Thyroid gland (tissue), 4 donors: ENCODE results near the gene AMACR. TPM values are rescaled to one million over a fixed set of nuclear protein-coding genes. Genes with fewer than 3 reads are reported as not detected.

ENCODE experiments used
- DNase-seq, 2 donors: peaks; one replicate each; pipeline ENCODE4 v3.0.0-alpha.2; 2019
- H3K27ac ChIP-seq, 3 donors: fragments of 200-600 bp; sonication (generic); 1 replicate in 2 of 3; 2 replicates in 1 of 3; pipeline ENCODE4 v1.5.1; 2016 to 2019; ENCODE audit warnings: mild to moderate bottlenecking in 1 of 3, moderate library complexity in 1 of 3
- H3K27me3 ChIP-seq: fragments of 200-600 bp; sonication (generic); one replicate; pipeline ENCODE4 v1.5.1; 2019
- H3K36me3 ChIP-seq, 2 donors: fragments of 200-600 bp; sonication (generic); one replicate each; pipeline ENCODE4 v1.5.1; 2016 to 2019
- H3K4me1 ChIP-seq, 2 donors: fragments of 200-600 bp; sonication (generic); one replicate each; pipeline ENCODE4 v1.5.1; 2017 to 2019
- H3K4me3 ChIP-seq, 3 donors: fragments of 200-600 bp; sonication (generic); replicated peaks in 1 of 3; 1 replicate in 2 of 3; 2 replicates in 1 of 3; pipeline ENCODE4 v1.5.1; 2016; ENCODE audit warnings: mild to moderate bottlenecking in 1 of 3
- H3K9me3 ChIP-seq: fragments of 200-600 bp; sonication (generic); one replicate; pipeline ENCODE4 v1.5.1; 2017
- POLR2A ChIP-seq, 2 donors: fragments of 450-650 bp; IDR thresholded peaks; one replicate each; pipeline ENCODE4 v1.6.1; 2017; ENCODE audit warnings: antibody characterized with exemption in 2 of 2, mild to moderate bottlenecking in 2 of 2, moderate library complexity in 1 of 2
- WGBS, 2 donors: methylation state at CpG; one replicate each; pipeline ENCODE4 v1.1.5; 2017; 5-methylcytosine and 5-hydroxymethylcytosine counted together
- intact Hi-C: fragments of 100-400 bp; cut with DNase I; formaldehyde crosslinking; loops from one replicate; pipeline ENCODE4 v1.15.1; 2023
- total RNA-seq, 4 donors: library from RNA; depleted of rRNA; stranded (reverse); fragments of >200 nt; gene quantifications; one replicate each; pipeline ENCODE4 v1.2.3, GENCODE V29; 2016
- TF ChIP-seq, protein P1 (sequence below), 6 experiments: fragments of 200-600 bp in 3 of 6; fragments of 450-650 bp in 3 of 6; sonication (generic) in 3 of 6; IDR thresholded peaks; one replicate each; pipeline ENCODE4 v1.5.1; 2016 to 2019; ENCODE audit warnings: antibody characterized with exemption in 6 of 6, mild to moderate bottlenecking in 2 of 6, inconsistent platforms in 1 of 6, moderate library complexity in 1 of 6

AMACR gene
- total RNA-seq, 4 donors from 2014 or later: 10.6 to 17.9 (median 13.5) TPM

- Histone ChIP-seq H3K4me1 (peaks cover 4 to 16% of the 10 kb centered on the region in 2 donors), H3K36me3 (no peaks in the 10 kb centered on the region), H3K9me3 (no peaks in the 10 kb centered on the region), H3K4me3 (no peak overlapping the region), H3K27me3 (no peaks in the 10 kb centered on the region), H3K27ac (no peak overlapping the region)
- WGBS, 2 donors: 89 to 90% methylated on average over 1 of the region's 1 CpG
- no peak for TF ChIP-seq POLR2A (IDR thresholded peaks at IDR 0.05)
- TF ChIP-seq, protein P1, sequence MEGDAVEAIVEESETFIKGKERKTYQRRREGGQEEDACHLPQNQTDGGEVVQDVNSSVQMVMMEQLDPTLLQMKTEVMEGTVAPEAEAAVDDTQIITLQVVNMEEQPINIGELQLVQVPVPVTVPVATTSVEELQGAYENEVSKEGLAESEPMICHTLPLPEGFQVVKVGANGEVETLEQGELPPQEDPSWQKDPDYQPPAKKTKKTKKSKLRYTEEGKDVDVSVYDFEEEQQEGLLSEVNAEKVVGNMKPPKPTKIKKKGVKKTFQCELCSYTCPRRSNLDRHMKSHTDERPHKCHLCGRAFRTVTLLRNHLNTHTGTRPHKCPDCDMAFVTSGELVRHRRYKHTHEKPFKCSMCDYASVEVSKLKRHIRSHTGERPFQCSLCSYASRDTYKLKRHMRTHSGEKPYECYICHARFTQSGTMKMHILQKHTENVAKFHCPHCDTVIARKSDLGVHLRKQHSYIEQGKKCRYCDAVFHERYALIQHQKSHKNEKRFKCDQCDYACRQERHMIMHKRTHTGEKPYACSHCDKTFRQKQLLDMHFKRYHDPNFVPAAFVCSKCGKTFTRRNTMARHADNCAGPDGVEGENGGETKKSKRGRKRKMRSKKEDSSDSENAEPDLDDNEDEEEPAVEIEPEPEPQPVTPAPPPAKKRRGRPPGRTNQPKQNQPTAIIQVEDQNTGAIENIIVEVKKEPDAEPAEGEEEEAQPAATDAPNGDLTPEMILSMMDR (IDR thresholded peaks at IDR 0.05): no peak
- DNase-seq: no peak
- intact Hi-C loops: no loop called here
These were observed 1.8 kb upstream of the AMACR start for GRCh38 chr5:34009610-34010009.

DNA sequence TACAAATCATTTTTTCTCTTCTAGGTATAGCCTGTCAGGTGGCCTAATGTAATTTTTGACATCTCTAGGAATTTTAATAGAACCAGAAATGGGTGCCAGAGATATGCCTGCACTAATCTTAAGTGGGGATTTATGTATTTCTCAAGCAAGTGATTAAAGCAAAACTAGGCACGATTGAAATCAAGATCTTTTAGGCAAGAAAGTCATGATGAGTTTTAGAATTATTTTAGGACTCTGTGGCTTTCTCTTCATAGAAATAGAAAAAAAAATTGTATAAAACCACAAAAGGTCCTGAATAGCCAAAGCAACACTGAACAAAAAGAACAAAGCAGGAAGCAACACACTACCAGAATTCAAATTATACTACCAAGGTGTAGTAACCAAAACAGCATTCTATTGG lies 952 bp upstream of the AMACR start:
- TF ChIP-seq, protein P1 (IDR thresholded peaks at IDR 0.05): no peak
- Histone ChIP-seq H3K4me3 (peak overlapping the region in 2 of 3 donors; percentile 53 to 87), H3K4me1 (peaks cover 4 to 16% of the 10 kb centered on the region in 2 donors), H3K27me3 (no peaks in the 10 kb centered on the region), H3K36me3 (no peaks in the 10 kb centered on the region), H3K9me3 (no peaks in the 10 kb centered on the region), H3K27ac (peak overlapping the region; percentile 89 to 94 (median 89))
- WGBS, 2 donors: 27 to 37% methylated on average over 1 of the region's 1 CpG
- no peak for DNase-seq
- intact Hi-C loops: no loop called here

- H3K36me3 ChIP-seq: no peaks in the 10 kb centered on the region
- H3K9me3 ChIP-seq: no peaks in the 10 kb centered on the region
- TF ChIP-seq POLR2A (IDR thresholded peaks at IDR 0.05): no peak
- TF ChIP-seq, protein P1 (IDR thresholded peaks at IDR 0.05): no peak
- intact Hi-C loops: no loop called here
- H3K4me1 ChIP-seq: peaks cover 4 to 13% of the 10 kb centered on the region in 2 donors
- H3K27me3 ChIP-seq: no peaks in the 10 kb centered on the region
- H3K27ac ChIP-seq: peak overlapping the region; percentile 85 to 94 (median 89)
- peak overlapping the region; percentile 14 to 61 (median 53) for H3K4me3 ChIP-seq
- DNase-seq: peak; percentile 8 to 15
- WGBS, 2 donors: 8 to 9% methylated on average over 11 of the region's 11 CpGs
These were observed 639 bp downstream of the AMACR start for GRCh38 chr5:34007201-34007620.

- Histone ChIP-seq H3K9me3 (no peaks in the 10 kb centered on the region), H3K27me3 (no peaks in the 10 kb centered on the region), H3K4me3 (no peak overlapping the region), H3K4me1 (peaks cover 4 to 13% of the 10 kb centered on the region in 2 donors), H3K27ac (no peak overlapping the region), H3K36me3 (no peaks in the 10 kb centered on the region)
- 97 to 98% methylated on average over 4 of the region's 4 CpGs for WGBS, 2 donors
- intact Hi-C loops: no loop called here
- no peak for DNase-seq
- TF ChIP-seq POLR2A (IDR thresholded peaks at IDR 0.05): no peak
- TF ChIP-seq, protein P1 (IDR thresholded peaks at IDR 0.05): no peak
These were observed 2.2 kb downstream of the AMACR start for GRCh38 chr5:34005681-34006080.

GRCh38 chr5:34005211-34005610 lies 2.6 kb downstream of the AMACR start:
- DNase-seq: no peak
- TF ChIP-seq POLR2A (IDR thresholded peaks at IDR 0.05): no peak
- TF ChIP-seq, protein P1 (IDR thresholded peaks at IDR 0.05): no peak
- H3K36me3 ChIP-seq: no peaks in the 10 kb centered on the region
- intact Hi-C loops: no loop called here
- no peaks in the 10 kb centered on the region for H3K9me3 ChIP-seq
- H3K27me3 ChIP-seq: no peaks in the 10 kb centered on the region
- peaks cover 4 to 13% of the 10 kb centered on the region in 2 donors for H3K4me1 ChIP-seq
- 86 to 89% methylated on average over 4 of the region's 4 CpGs for WGBS, 2 donors
- no peak overlapping the region for H3K27ac ChIP-seq
- no peak overlapping the region for H3K4me3 ChIP-seq
